A673 (cell line): Measurements from ENCODE around the gene CNIH4. TPM values are rescaled to one million over a fixed set of nuclear protein-coding genes. Genes with fewer than 3 reads are reported as not detected.

Experiments
- BruUV-seq: library from RNA; stranded (reverse); fragments of 400-500 nt; replicated peaks from 2 replicates; lab custom pipeline; 2021; lab: Mats Ljungman, UMichigan
- CTCF ChIA-PET: fragments of 300-600 bp; sonication (Branson Sonifier 250); formaldehyde crosslinking; loops from one replicate; lab custom pipeline; 2022; ENCODE audit warnings: antibody characterized with exemption; lab: Charles Lee
- POLR2A ChIA-PET: fragments of 300-600 bp; sonication (Branson Sonifier 250); formaldehyde crosslinking; loops from one replicate; lab custom pipeline; 2022; ENCODE audit warnings: antibody characterized with exemption; ENCODE audit not compliant: low non-redundant PET; lab: Charles Lee
- DNase-seq: peaks from one replicate; pipeline ENCODE4 v3.0.0-alpha.2; 2015; ENCODE audit warnings: low spot score
- H3K27ac ChIP-seq: fragments of 200-600 bp; sonication (generic); 2 replicates; pipeline ENCODE4 v1.5.1; 2016; ENCODE audit warnings: mixed run types, low read depth, mild to moderate bottlenecking, mixed read lengths, antibody characterized with exemption, low read length; ENCODE audit not compliant: poor library complexity, severe bottlenecking
- H3K27me3 ChIP-seq: fragments of 200-600 bp; sonication (generic); replicated peaks from 2 replicates; pipeline ENCODE4 v1.6.1; 2017; ENCODE audit warnings: mixed run types, low read depth, mild to moderate bottlenecking, mixed read lengths, antibody characterized with exemption, low read length; ENCODE audit not compliant: insufficient read depth, poor library complexity
- H3K36me3 ChIP-seq: fragments of 200-600 bp; sonication (generic); 2 replicates; pipeline ENCODE4 v1.6.1; 2016; ENCODE audit warnings: mixed run types, mild to moderate bottlenecking, mixed read lengths, antibody characterized with exemption, low read length; ENCODE audit not compliant: insufficient read depth, poor library complexity, severe bottlenecking
- H3K4me1 ChIP-seq: fragments of 200-600 bp; sonication (generic); 2 replicates; pipeline ENCODE4 v1.6.1; 2017; ENCODE audit warnings: mixed run types, mild to moderate bottlenecking, mixed read lengths, antibody characterized with exemption, low read length; ENCODE audit not compliant: insufficient read depth, poor library complexity, severe bottlenecking
- H3K4me3 ChIP-seq: fragments of 200-600 bp; sonication (generic); 2 replicates; pipeline ENCODE4 v1.5.1; 2016; ENCODE audit warnings: low read depth, mixed run types, mild to moderate bottlenecking, mixed read lengths, low read length; ENCODE audit not compliant: poor library complexity, severe bottlenecking
- H3K9me3 ChIP-seq: fragments of 200-600 bp; sonication (generic); 2 replicates; pipeline ENCODE4 v1.6.1; 2016; ENCODE audit warnings: mixed run types, low read depth, mild to moderate bottlenecking, mixed read lengths, antibody characterized with exemption, low read length; ENCODE audit not compliant: poor library complexity, severe bottlenecking
- EZH2 ChIP-seq: fragments of 200-600 bp; sonication (generic); IDR thresholded peaks from 2 replicates; pipeline ENCODE4 v1.6.1; 2017; ENCODE audit warnings: borderline replicate concordance, low read depth, mild to moderate bottlenecking, mixed read lengths, antibody characterized with exemption, low read length; ENCODE audit not compliant: poor library complexity, severe bottlenecking
- intact Hi-C: fragments of 100-400 bp; cut with micrococcal nuclease; formaldehyde crosslinking; loops from one replicate; pipeline ENCODE4 v1.10.0; 2022; ENCODE audit not compliant: unreplicated experiment
- total RNA-seq: library from RNA; stranded (reverse); gene quantifications from 2 replicates; pipeline ENCODE4 v1.2.3, GENCODE V29; 2021
- TF ChIP-seq, protein P1 (sequence below): fragments of 300-800, 200-600 bp; sonication (generic); conservative IDR thresholded peaks from 2 replicates; pipeline ENCODE4 v1.5.1; 2017; ENCODE audit warnings: low read depth, mild to moderate bottlenecking, antibody characterized with exemption, low read length, moderate library complexity, mixed read lengths

Gene CNIH4
- total RNA-seq, 1 experiment from 2014 or later: 79.9 TPM

DNA sequence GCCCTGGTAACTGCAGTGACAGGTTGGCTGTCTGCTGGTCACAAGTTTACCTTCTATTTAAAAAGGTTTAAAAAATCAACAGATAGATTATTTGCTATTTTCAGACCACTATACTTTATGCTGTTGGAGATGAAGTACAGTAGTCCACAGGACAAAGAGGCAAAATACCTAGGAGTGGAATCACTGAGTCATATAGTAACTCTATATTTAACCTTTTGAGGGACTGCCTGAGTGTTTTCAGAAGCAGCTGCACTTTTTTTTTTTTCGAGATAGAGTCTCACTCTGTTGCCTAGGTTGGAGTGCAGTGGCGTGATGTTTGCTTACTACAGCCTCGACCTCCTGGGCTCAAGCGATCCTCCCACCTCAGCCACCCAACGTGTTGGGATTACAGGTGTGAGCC, 11.7 kb downstream of the CNIH4 start:
- Histone ChIP-seq H3K27ac (no peak overlapping the region), H3K36me3 (peaks cover 56% of the 10 kb centered on the region), H3K9me3 (no peaks in the 10 kb centered on the region), H3K4me3 (no peak overlapping the region), H3K27me3 (no peaks in the 10 kb centered on the region), H3K4me1 (no peaks in the 10 kb centered on the region)
- ChIA-PET CTCF (no interaction called here), POLR2A (no interaction called here)
- BruUV-seq: no TSS peak
- DNase-seq: no peak
- TF ChIP-seq EZH2: no peak
- TF ChIP-seq, protein P1, sequence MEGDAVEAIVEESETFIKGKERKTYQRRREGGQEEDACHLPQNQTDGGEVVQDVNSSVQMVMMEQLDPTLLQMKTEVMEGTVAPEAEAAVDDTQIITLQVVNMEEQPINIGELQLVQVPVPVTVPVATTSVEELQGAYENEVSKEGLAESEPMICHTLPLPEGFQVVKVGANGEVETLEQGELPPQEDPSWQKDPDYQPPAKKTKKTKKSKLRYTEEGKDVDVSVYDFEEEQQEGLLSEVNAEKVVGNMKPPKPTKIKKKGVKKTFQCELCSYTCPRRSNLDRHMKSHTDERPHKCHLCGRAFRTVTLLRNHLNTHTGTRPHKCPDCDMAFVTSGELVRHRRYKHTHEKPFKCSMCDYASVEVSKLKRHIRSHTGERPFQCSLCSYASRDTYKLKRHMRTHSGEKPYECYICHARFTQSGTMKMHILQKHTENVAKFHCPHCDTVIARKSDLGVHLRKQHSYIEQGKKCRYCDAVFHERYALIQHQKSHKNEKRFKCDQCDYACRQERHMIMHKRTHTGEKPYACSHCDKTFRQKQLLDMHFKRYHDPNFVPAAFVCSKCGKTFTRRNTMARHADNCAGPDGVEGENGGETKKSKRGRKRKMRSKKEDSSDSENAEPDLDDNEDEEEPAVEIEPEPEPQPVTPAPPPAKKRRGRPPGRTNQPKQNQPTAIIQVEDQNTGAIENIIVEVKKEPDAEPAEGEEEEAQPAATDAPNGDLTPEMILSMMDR: no peak
- intact Hi-C loops: no loop called here

DNA sequence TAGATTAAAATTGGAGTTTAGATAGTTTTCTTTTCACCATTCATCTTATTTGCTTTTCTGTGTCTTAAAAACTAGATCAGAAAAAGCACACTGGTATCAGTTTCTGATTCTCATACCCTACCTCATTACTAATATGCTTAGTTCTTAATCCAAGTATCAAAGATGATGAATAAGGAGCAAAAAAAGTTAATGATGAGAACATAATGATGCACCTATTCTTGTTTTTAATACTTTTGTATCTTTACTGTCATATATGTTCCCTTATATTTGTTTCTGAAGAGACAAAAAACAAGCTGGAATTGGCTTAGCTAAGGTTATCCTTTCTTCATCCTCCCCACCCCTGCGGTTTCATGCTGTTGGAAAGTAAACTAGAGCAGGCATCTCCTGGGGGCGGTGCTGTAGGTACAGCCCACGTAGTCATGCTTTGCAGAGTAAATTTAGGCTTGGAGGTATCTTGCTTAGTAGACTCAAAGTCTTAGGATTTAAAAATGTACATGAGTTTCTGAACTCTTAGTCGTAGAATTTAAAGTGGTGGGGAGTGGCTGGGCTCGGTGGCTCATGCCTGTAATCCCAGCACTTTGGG, 16.4 kb downstream of the CNIH4 start:
- ChIA-PET CTCF (no interaction called here), POLR2A (no interaction called here)
- no peak for TF ChIP-seq EZH2
- TF ChIP-seq, protein P1: no peak
- Histone ChIP-seq H3K36me3 (peaks cover 64% of the 10 kb centered on the region), H3K4me1 (no peaks in the 10 kb centered on the region), H3K9me3 (no peaks in the 10 kb centered on the region), H3K4me3 (no peak overlapping the region), H3K27me3 (no peaks in the 10 kb centered on the region), H3K27ac (no peak overlapping the region)
- intact Hi-C loops: no loop called here
- DNase-seq: no peak
- BruUV-seq: no TSS peak

DNA sequence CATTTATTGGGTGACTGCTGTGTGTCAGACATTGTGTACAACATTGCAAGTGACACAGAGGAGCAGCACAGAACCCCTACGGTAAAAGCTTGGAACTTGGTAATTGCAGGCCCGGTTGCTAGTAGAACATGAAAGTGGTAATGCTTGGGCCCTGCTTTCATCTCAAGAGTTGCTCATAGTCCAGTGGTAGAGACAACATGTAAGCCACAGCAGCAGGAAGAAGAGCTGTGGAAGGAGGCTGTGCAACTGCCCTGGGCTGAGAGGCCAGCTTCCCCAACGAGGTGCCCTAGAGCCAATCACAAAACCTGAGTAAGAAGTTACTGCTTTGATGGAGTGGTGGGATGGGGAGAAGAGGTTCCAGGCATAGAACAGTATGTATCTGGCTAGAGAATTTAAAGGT, 18.4 kb downstream of the CNIH4 start:
- Histone ChIP-seq H3K4me3 (no peak overlapping the region), H3K27me3 (no peaks in the 10 kb centered on the region), H3K9me3 (no peaks in the 10 kb centered on the region), H3K27ac (no peak overlapping the region), H3K4me1 (no peaks in the 10 kb centered on the region), H3K36me3 (peaks cover 62% of the 10 kb centered on the region)
- POLR2A ChIA-PET: no interaction called here
- no TSS peak for BruUV-seq
- CTCF ChIA-PET: no interaction called here
- intact Hi-C loops: no loop called here
- TF ChIP-seq EZH2: no peak
- TF ChIP-seq, protein P1: no peak
- no peak for DNase-seq
